SK-N-SH treated with all-trans-retinoic acid at 6 μM for 48 hours (cell line): ENCODE data around the gene TAF12.
A peak's percentile ranks its signal among the peaks of the same experiment; 100 is the strongest.

Experiments used
- ATAC-seq: fragments of 200-7000 bp; cut with Tn5 transposase; 3 replicates; pipeline ENCODE4 v1.9.1; 2020; ENCODE audit warnings: mild to moderate bottlenecking, moderate library complexity
- ARNTL ChIP-seq: fragments of 450-650 bp; formaldehyde crosslinking; IDR thresholded peaks from 2 replicates; pipeline ENCODE4 v1.5.0; 2020; ENCODE audit warnings: low read depth, mild to moderate bottlenecking, moderate library complexity, borderline replicate concordance
- BACH2 ChIP-seq: fragments of 250-450 bp; sonication (Bioruptor Pico); IDR thresholded peaks from 2 replicates; pipeline ENCODE4 v1.9.0; 2021; ENCODE audit warnings: mild to moderate bottlenecking, borderline replicate concordance
- CSDC2 ChIP-seq: fragments of 250-450 bp; sonication (Bioruptor Pico); IDR thresholded peaks from 2 replicates; pipeline ENCODE4 v1.5.0; 2020; ENCODE audit warnings: mild to moderate bottlenecking, moderate library complexity
- ESRRG ChIP-seq: fragments of 250-450 bp; sonication (Bioruptor Pico); IDR thresholded peaks from 2 replicates; pipeline ENCODE4 v1.6.1; 2021; ENCODE audit warnings: mild to moderate bottlenecking
- GLIS3 ChIP-seq: fragments of 250-450 bp; sonication (Bioruptor Pico); IDR thresholded peaks from 2 replicates; pipeline ENCODE4 v1.5.0; 2020; ENCODE audit warnings: mild to moderate bottlenecking, moderate library complexity
- ISL1 ChIP-seq: fragments of 250-450 bp; sonication (Bioruptor Pico); IDR thresholded peaks from 2 replicates; pipeline ENCODE4 v2.1.2; 2022; ENCODE audit warnings: mild to moderate bottlenecking, moderate library complexity
- OSR1 ChIP-seq: fragments of 250-450 bp; sonication (Bioruptor Pico); IDR thresholded peaks from 2 replicates; pipeline ENCODE4 v1.8.0; 2022; ENCODE audit warnings: moderate library complexity, mild to moderate bottlenecking, inconsistent platforms
- PPARA ChIP-seq: fragments of 250-450 bp; sonication (Bioruptor Pico); IDR thresholded peaks from 2 replicates; pipeline ENCODE4 v1.5.0; 2020; ENCODE audit warnings: mild to moderate bottlenecking, borderline replicate concordance
- RARB ChIP-seq: fragments of 250-450 bp; sonication (Bioruptor Pico); IDR thresholded peaks from 2 replicates; pipeline ENCODE4 v1.8.0; 2021; ENCODE audit warnings: mild to moderate bottlenecking, moderate library complexity
- SNAI2 ChIP-seq: fragments of 250-450 bp; sonication (Bioruptor Pico); IDR thresholded peaks from 2 replicates; pipeline ENCODE4 v1.5.0; 2020; ENCODE audit warnings: mild to moderate bottlenecking, moderate library complexity
- TCF4 ChIP-seq: fragments of 250-450 bp; sonication (Bioruptor Pico); IDR thresholded peaks from 2 replicates; pipeline ENCODE4 v1.8.0; 2021; ENCODE audit warnings: mild to moderate bottlenecking, moderate library complexity, borderline replicate concordance
- TOX ChIP-seq: fragments of 250-450 bp; sonication (Bioruptor Pico); IDR thresholded peaks from 2 replicates; pipeline ENCODE4 v1.8.0; 2021; ENCODE audit warnings: mild to moderate bottlenecking, moderate library complexity, borderline replicate concordance
- ZC3H10 ChIP-seq: fragments of 250-450 bp; sonication (Bioruptor Pico); IDR thresholded peaks from 2 replicates; pipeline ENCODE4 v1.5.1; 2021; ENCODE audit warnings: mild to moderate bottlenecking, moderate library complexity
- ZFP3 ChIP-seq: fragments of 250-450 bp; sonication (Bioruptor Pico); IDR thresholded peaks from 2 replicates; pipeline ENCODE4 v1.5.0; 2020; ENCODE audit warnings: mild to moderate bottlenecking, moderate library complexity
- ZFP30 ChIP-seq: fragments of 450-650 bp; formaldehyde crosslinking; IDR thresholded peaks from 2 replicates; pipeline ENCODE4 v1.5.0; 2022; ENCODE audit warnings: mild to moderate bottlenecking, moderate library complexity
- ZNF565 ChIP-seq: fragments of 450-650 bp; formaldehyde crosslinking; conservative IDR thresholded peaks from 2 replicates; pipeline ENCODE4 v1.5.0; 2020; ENCODE audit warnings: low read depth, mild to moderate bottlenecking, moderate library complexity
- ZNF70 ChIP-seq: fragments of 450-650 bp; formaldehyde crosslinking; IDR thresholded peaks from 2 replicates; pipeline ENCODE4 v1.5.0; 2020; ENCODE audit warnings: mild to moderate bottlenecking, moderate library complexity
- ZNF8 ChIP-seq: fragments of 450-650 bp; formaldehyde crosslinking; IDR thresholded peaks from 2 replicates; pipeline ENCODE4 v1.5.0; 2020; ENCODE audit warnings: mild to moderate bottlenecking, moderate library complexity
- TF ChIP-seq, protein P1 (sequence below): fragments of 250-450 bp; sonication (Bioruptor Pico); IDR thresholded peaks from 2 replicates; pipeline ENCODE4 v1.8.0; 2020; ENCODE audit warnings: mild to moderate bottlenecking, moderate library complexity, borderline replicate concordance
- TF ChIP-seq, protein P2 (sequence below): fragments of 250-450 bp; sonication (Bioruptor Pico); IDR thresholded peaks from 2 replicates; pipeline ENCODE4 v1.5.1; 2021; ENCODE audit warnings: mild to moderate bottlenecking, moderate library complexity
- TF ChIP-seq, protein P3 (sequence below): fragments of 250-450 bp; sonication (Bioruptor Pico); IDR thresholded peaks from 2 replicates; pipeline ENCODE4 v1.8.0; 2021; ENCODE audit warnings: low read depth, mild to moderate bottlenecking, moderate library complexity, borderline replicate concordance
- TF ChIP-seq, protein P4 (sequence below): fragments of 250-450 bp; sonication (Bioruptor Pico); IDR thresholded peaks from 2 replicates; pipeline ENCODE4 v1.5.0; 2020; ENCODE audit warnings: mild to moderate bottlenecking, moderate library complexity
- TF ChIP-seq, protein P5 (sequence below): fragments of 250-450 bp; sonication (Bioruptor Pico); IDR thresholded peaks from 2 replicates; pipeline ENCODE4 v1.5.1; 2020; ENCODE audit warnings: low read depth, mild to moderate bottlenecking, moderate library complexity

Gene TAF12

DNA sequence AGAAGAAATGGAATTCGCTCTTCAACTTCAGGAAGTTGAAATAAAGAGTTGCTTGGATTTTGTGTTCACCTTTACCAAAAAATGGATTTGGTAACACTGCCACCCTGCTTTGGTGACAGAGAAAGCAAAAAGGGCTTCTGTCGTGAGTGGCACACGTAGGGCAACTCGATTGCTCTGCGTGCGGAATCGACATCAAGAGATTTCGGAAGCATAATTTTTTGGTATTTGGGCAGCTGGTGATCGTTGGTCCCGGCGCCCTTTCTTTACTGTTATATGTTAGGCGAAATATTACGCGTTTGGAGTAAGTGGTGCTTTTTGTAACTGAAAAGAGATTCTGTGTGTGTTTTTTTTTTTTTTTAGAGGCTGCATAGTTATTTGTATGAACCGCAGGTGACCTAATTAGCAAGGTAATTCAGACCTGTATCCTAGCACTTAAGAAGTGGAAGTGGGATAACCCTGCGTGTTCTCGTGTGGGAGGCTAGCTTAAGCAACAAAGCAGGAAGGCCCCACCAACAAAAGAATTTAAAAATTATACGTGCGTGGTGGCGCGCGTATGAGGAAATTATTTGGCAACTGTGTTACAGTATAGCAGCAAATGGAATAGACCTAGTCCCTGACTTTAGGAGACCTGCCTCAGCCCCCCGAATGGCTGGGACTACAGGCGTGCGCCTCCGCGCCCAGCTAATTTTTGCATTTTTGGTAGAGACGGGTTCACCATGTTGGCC lies 5.8 kb upstream of the TAF12 start, which contains the start of gene RNU11:
Gene RNU11, plus strand, starts transcription at position 127 of the 725 bp plus-strand sequence.
- TF ChIP-seq, protein P1, sequence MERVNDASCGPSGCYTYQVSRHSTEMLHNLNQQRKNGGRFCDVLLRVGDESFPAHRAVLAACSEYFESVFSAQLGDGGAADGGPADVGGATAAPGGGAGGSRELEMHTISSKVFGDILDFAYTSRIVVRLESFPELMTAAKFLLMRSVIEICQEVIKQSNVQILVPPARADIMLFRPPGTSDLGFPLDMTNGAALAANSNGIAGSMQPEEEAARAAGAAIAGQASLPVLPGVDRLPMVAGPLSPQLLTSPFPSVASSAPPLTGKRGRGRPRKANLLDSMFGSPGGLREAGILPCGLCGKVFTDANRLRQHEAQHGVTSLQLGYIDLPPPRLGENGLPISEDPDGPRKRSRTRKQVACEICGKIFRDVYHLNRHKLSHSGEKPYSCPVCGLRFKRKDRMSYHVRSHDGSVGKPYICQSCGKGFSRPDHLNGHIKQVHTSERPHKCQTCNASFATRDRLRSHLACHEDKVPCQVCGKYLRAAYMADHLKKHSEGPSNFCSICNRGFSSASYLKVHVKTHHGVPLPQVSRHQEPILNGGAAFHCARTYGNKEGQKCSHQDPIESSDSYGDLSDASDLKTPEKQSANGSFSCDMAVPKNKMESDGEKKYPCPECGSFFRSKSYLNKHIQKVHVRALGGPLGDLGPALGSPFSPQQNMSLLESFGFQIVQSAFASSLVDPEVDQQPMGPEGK (CRISPR knock-in tag): peak; percentile 100
- TF ChIP-seq SNAI2 (CRISPR knock-in tag) (peak; percentile 96), PPARA (peak; percentile 98), TCF4 (CRISPR knock-in tag) (peak; percentile 87), OSR1 (CRISPR knock-in tag) (no peak), RARB (CRISPR knock-in tag) (peak; percentile 99), CSDC2 (CRISPR knock-in tag) (peak; percentile 97), ZNF565 (peak; percentile 95), ESRRG (peak; percentile 100), BACH2 (CRISPR knock-in tag) (no peak), ZNF8 (peak; percentile 88), GLIS3 (CRISPR knock-in tag) (peak; percentile 100), ISL1 (CRISPR knock-in tag) (peak; percentile 68), TOX (CRISPR knock-in tag) (peak; percentile 99), ZFP30 (peak; percentile 90), ZFP3 (CRISPR knock-in tag) (peak; percentile 78), ZC3H10 (peak; percentile 100), ARNTL (peak; percentile 97), ZNF70 (CRISPR knock-in tag) (peak; percentile 85)
- TF ChIP-seq, protein P2, sequence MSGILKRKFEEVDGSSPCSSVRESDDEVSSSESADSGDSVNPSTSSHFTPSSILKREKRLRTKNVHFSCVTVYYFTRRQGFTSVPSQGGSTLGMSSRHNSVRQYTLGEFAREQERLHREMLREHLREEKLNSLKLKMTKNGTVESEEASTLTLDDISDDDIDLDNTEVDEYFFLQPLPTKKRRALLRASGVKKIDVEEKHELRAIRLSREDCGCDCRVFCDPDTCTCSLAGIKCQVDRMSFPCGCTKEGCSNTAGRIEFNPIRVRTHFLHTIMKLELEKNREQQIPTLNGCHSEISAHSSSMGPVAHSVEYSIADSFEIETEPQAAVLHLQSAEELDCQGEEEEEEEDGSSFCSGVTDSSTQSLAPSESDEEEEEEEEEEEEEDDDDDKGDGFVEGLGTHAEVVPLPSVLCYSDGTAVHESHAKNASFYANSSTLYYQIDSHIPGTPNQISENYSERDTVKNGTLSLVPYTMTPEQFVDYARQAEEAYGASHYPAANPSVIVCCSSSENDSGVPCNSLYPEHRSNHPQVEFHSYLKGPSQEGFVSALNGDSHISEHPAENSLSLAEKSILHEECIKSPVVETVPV (CRISPR knock-in tag): peak; percentile 100
- TF ChIP-seq, protein P3, sequence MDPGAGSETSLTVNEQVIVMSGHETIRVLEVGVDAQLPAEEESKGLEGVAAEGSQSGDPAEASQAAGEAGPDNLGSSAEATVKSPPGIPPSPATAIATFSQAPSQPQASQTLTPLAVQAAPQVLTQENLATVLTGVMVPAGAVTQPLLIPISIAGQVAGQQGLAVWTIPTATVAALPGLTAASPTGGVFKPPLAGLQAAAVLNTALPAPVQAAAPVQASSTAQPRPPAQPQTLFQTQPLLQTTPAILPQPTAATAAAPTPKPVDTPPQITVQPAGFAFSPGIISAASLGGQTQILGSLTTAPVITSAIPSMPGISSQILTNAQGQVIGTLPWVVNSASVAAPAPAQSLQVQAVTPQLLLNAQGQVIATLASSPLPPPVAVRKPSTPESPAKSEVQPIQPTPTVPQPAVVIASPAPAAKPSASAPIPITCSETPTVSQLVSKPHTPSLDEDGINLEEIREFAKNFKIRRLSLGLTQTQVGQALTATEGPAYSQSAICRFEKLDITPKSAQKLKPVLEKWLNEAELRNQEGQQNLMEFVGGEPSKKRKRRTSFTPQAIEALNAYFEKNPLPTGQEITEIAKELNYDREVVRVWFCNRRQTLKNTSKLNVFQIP (CRISPR knock-in tag): no peak; the same call in none of the 2 replicates
- TF ChIP-seq, protein P4, sequence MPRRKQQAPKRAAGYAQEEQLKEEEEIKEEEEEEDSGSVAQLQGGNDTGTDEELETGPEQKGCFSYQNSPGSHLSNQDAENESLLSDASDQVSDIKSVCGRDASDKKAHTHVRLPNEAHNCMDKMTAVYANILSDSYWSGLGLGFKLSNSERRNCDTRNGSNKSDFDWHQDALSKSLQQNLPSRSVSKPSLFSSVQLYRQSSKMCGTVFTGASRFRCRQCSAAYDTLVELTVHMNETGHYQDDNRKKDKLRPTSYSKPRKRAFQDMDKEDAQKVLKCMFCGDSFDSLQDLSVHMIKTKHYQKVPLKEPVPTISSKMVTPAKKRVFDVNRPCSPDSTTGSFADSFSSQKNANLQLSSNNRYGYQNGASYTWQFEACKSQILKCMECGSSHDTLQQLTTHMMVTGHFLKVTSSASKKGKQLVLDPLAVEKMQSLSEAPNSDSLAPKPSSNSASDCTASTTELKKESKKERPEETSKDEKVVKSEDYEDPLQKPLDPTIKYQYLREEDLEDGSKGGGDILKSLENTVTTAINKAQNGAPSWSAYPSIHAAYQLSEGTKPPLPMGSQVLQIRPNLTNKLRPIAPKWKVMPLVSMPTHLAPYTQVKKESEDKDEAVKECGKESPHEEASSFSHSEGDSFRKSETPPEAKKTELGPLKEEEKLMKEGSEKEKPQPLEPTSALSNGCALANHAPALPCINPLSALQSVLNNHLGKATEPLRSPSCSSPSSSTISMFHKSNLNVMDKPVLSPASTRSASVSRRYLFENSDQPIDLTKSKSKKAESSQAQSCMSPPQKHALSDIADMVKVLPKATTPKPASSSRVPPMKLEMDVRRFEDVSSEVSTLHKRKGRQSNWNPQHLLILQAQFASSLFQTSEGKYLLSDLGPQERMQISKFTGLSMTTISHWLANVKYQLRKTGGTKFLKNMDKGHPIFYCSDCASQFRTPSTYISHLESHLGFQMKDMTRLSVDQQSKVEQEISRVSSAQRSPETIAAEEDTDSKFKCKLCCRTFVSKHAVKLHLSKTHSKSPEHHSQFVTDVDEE: peak; percentile 91
- TF ChIP-seq, protein P5, sequence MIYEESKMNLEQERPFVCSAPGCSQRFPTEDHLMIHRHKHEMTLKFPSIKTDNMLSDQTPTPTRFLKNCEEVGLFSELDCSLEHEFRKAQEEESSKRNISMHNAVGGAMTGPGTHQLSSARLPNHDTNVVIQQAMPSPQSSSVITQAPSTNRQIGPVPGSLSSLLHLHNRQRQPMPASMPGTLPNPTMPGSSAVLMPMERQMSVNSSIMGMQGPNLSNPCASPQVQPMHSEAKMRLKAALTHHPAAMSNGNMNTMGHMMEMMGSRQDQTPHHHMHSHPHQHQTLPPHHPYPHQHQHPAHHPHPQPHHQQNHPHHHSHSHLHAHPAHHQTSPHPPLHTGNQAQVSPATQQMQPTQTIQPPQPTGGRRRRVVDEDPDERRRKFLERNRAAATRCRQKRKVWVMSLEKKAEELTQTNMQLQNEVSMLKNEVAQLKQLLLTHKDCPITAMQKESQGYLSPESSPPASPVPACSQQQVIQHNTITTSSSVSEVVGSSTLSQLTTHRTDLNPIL (CRISPR knock-in tag): peak; percentile 100
- peak; percentile 87 for ATAC-seq

DNA sequence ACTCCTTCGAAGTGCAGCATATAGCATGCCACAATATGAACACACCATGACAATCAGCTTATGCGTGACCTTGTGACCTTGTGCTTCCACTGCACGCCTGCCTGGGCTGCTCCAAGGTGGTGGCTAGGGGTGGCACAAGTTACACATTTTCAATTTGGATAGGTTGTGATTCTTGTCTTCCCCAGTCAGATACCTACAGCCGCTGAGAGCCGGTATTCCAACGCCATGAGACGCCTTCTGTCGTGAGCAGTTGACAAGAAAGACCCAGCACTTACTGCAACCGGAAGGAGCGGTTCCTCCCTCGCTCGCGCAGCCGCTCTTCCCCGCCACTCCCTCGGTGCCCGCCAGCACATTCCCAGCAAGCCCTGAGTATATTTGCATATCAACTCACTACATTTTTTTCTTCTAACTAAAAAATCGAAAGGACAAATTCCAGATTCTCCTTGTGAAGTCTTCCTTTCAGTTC lies 5.2 kb upstream of the TAF12 start:
- TF ChIP-seq ISL1 (CRISPR knock-in tag) (no peak), ZC3H10 (no peak), ZNF70 (CRISPR knock-in tag) (no peak), TCF4 (CRISPR knock-in tag) (no peak), SNAI2 (CRISPR knock-in tag) (peak; percentile 19; the same call in 1 of the 2 replicates), BACH2 (CRISPR knock-in tag) (no peak)
- peak; percentile 84 for ATAC-seq
